Spinal cord (tissue), 10 donors: ENCODE measurements around the gene PHB1. TPM values are rescaled to one million over a fixed set of nuclear protein-coding genes. Genes with fewer than 3 reads are reported as not detected.
A peak's percentile ranks its signal among the peaks of the same experiment; 100 is the strongest.

ENCODE experiments used
- DNase-seq, 6 donors: peaks; one replicate each; pipeline versions ENCODE4 v3.0.0 to v3.0.0-alpha.2; 2013 to 2015; ENCODE audit warnings: low spot score in 6 of 6, low read depth in 4 of 6
- H3K27ac ChIP-seq: one replicate; pipeline ENCODE4 v1.5.1; 2013; ENCODE audit warnings: low read depth, low read length, control low read depth
- H3K27me3 ChIP-seq: one replicate; pipeline ENCODE4 v1.6.1; 2013; ENCODE audit warnings: low read length; ENCODE audit not compliant: control insufficient read depth, insufficient read depth
- H3K36me3 ChIP-seq: one replicate; pipeline ENCODE4 v1.6.1; 2013; ENCODE audit warnings: low read length; ENCODE audit not compliant: control insufficient read depth, insufficient read depth
- H3K4me1 ChIP-seq: one replicate; pipeline ENCODE4 v1.6.1; 2013; ENCODE audit warnings: low read length; ENCODE audit not compliant: control insufficient read depth, insufficient read depth
- H3K4me3 ChIP-seq: one replicate; pipeline ENCODE4 v1.5.1; 2013; ENCODE audit warnings: low read depth, low read length, control low read depth
- H3K9me3 ChIP-seq: one replicate; pipeline ENCODE4 v1.6.1; 2013; ENCODE audit warnings: low read length; ENCODE audit not compliant: control insufficient read depth, insufficient read depth
- WGBS: methylation state at CpG from one replicate; pipeline ENCODE4 v1.1.5; 2013; ENCODE audit warnings: missing lambda C conversion rate; ENCODE audit not compliant: insufficient coverage; 5-methylcytosine and 5-hydroxymethylcytosine counted together
- polyA plus RNA-seq, 2 donors: library from polyadenylated mRNA; unstranded; fragments of 120-200 nt; gene quantifications; one replicate each; pipeline ENCODE4 v1.2.1, GENCODE V29; 2013; ENCODE audit not compliant: insufficient read length in 2 of 2
- total RNA-seq, 2 donors: library from RNA; depleted of rRNA in 1 of 2; stranded (reverse); fragments of 120-200 nt in 1 of 2; fragments of >200 nt in 1 of 2; gene quantifications; one replicate each; pipeline versions ENCODE4 v1.2.3 to v1.2.4, GENCODE V29; 2013 to 2014
- donor health status: healthy.

PHB1 gene
- total and polyA plus RNA-seq, 4 donors = 59.1 to 152 (median 134) TPM

DNA sequence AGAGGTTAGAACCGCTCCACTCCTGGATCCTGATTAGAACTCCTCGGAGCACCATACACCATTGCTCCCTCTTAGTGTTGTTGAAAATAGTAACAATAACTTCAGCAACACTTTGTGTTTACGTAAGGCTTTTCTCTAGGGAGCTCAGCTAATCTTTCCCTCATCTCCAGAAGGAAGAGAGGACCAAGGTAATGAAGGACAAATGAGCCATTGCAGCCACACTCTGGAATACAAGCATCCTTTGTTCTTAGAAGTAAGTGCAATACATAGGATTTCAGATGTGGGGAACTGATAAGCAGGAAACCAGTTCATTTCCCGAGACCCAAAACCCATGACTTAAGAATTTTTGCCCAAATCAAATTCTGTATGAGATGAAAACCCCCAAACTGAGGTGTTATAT is 29.7 kb downstream of the PHB1 start:
- H3K9me3 ChIP-seq = peaks cover 1% of the 10 kb centered on the region
- no peaks in the 10 kb centered on the region for H3K36me3 ChIP-seq
- WGBS = no CpG with 5 or more reads among the region's 4 CpGs
- no peak overlapping the region for H3K4me3 ChIP-seq
- H3K4me1 ChIP-seq = no peaks in the 10 kb centered on the region
- H3K27me3 ChIP-seq = no peaks in the 10 kb centered on the region
- no peak overlapping the region for H3K27ac ChIP-seq
- peak in 1 of 6 donors; percentile 53 for DNase-seq

DNA sequence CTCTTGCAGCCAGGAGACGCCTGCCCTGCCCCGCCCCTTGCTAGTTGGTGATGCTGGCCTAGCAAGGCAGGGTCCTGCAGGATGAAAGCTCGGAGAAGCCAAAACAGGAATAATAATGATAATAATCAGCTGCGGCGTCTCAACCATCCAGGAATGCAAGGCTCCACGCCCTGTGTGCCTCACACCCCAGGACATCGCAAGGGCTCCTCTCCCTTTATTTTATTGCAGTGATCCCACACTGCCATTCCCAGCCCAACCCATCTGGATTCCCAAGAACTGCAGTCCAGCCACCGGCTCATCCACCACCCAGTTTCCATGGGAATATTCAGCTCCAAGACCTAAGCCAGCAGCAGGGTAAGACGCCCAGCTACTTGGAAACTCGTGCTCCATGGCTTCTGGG is 31.6 kb downstream of the PHB1 start:
- Histone ChIP-seq H3K36me3 (no peaks in the 10 kb centered on the region), H3K9me3 (peaks cover 1% of the 10 kb centered on the region), H3K27ac (no peak overlapping the region), H3K4me3 (no peak overlapping the region), H3K27me3 (no peaks in the 10 kb centered on the region), H3K4me1 (no peaks in the 10 kb centered on the region)
- no peak for DNase-seq
- WGBS = 86% methylated on average over 10 of the region's 10 CpGs

DNA sequence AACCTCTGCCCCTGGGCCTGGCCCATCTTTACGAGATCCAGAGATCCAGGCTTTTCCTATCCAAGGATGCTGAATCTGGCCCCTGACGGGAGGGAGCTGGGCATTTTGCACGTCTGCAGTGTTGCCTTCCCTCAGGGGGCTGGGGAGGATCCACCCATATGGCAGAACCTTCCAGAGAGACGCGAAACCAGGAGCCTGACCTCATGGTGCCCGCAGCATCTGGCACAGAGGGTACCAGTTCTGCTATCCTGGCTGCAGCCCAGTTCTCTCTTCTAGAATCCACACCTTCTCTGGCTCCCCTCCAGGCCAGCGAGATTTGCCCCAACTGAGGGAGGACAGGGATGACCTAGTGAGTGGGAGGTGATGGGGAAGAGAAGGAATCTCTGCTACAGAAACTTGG is 32.1 kb downstream of the PHB1 start:
- Histone ChIP-seq H3K9me3 (peaks cover 1% of the 10 kb centered on the region), H3K27me3 (no peaks in the 10 kb centered on the region), H3K4me1 (no peaks in the 10 kb centered on the region), H3K4me3 (no peak overlapping the region), H3K36me3 (no peaks in the 10 kb centered on the region), H3K27ac (no peak overlapping the region)
- 79% methylated on average over 6 of the region's 7 CpGs for WGBS
- no peak for DNase-seq

DNA sequence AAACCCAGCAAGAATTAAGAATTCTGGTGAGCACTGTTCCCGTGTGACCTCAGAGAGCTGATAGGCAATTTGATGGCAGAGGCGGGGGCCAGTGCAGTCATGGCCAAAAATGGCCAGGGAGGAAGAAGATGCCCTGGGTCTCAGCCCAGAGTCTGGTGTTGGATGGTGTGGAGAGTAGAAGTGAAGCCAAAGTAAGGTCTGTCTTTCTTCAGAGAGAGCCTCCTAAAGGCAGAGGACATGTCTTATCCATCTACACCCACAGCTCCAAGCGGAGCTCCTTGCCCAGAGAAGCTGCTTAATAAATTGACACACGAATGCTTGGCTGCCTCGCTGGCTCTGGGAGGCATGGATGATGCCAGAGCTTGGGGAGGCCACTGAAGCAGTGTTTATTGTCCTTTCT is 32.9 kb downstream of the PHB1 start:
- peaks cover 1% of the 10 kb centered on the region for H3K9me3 ChIP-seq
- H3K36me3 ChIP-seq = no peaks in the 10 kb centered on the region
- 85% methylated on average over 5 of the region's 5 CpGs for WGBS
- H3K27ac ChIP-seq = no peak overlapping the region
- no peak for DNase-seq
- H3K4me1 ChIP-seq = no peaks in the 10 kb centered on the region
- H3K27me3 ChIP-seq = no peaks in the 10 kb centered on the region
- H3K4me3 ChIP-seq = no peak overlapping the region

DNA sequence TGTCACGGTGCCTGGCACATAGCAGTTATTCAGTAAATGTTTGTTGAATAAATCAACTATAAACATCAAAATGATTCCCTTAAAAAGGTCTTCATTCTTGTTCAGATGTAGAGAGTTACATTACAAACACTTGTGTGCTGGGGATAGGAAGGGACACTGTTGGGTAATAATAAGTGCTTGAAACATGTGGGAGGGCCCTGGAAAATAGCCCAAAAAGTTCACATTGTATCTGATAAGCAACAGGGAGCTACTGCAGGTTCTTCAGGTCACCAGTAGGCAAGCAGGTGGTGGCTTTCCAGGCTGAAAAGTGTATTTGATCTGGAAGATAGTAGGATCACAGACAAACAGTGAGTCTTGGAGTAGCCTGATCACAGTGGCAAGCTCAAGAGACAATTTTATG is 33.6 kb downstream of the PHB1 start:
- no peak overlapping the region for H3K27ac ChIP-seq
- peaks cover 1% of the 10 kb centered on the region for H3K9me3 ChIP-seq
- H3K4me3 ChIP-seq = no peak overlapping the region
- no peaks in the 10 kb centered on the region for H3K27me3 ChIP-seq
- H3K4me1 ChIP-seq = no peaks in the 10 kb centered on the region
- no peaks in the 10 kb centered on the region for H3K36me3 ChIP-seq
- no peak for DNase-seq
- WGBS = no CpG with 5 or more reads among the region's 1 CpG

DNA sequence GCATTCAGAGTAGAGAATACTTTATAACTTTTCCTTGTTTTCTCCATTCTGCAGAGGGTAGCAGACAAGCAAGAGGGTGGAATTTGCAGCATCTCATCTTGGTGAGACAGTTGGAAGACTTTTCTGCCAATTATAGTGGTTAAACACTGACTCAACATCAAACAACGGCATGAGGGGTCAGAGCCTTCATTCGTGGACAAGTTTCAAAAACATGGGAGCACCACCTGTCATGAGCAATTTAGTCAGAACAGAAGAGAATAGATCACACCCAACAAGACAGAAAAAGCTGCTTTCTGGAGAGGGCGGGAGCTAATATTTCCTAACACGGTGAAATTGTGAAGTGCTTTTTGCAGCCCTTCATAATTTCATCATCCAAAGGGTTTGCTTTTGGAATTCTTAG is 34.8 kb downstream of the PHB1 start:
- Histone ChIP-seq H3K4me3 (no peak overlapping the region), H3K36me3 (no peaks in the 10 kb centered on the region), H3K9me3 (peaks cover 1% of the 10 kb centered on the region), H3K27me3 (no peaks in the 10 kb centered on the region), H3K4me1 (no peaks in the 10 kb centered on the region), H3K27ac (no peak overlapping the region)
- no peak for DNase-seq
- no CpG with 5 or more reads among the region's 4 CpGs for WGBS

DNA sequence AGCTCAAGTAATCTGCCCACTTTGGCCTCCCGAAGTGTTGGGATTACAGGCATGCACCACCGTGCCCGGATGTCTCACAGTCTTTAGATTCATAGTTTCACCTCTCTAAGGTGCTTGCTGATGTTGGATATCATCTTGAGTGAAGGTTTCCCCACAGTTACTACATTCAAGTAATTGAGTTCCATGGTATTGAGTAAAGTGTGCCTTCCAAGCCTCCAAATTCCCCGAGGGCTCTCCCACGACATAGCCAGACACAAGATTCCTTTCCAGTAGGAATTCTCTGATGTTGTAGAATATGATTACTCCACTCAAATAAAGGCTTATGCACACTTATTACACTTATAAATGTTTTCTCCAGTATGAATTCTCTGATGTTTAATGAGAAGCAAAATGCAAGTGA is 36.4 kb downstream of the PHB1 start:
- H3K4me3 ChIP-seq = no peak overlapping the region
- WGBS = no CpG with 5 or more reads among the region's 5 CpGs
- H3K4me1 ChIP-seq = no peaks in the 10 kb centered on the region
- H3K27ac ChIP-seq = no peak overlapping the region
- DNase-seq = no peak
- H3K9me3 ChIP-seq = no peaks in the 10 kb centered on the region
- H3K27me3 ChIP-seq = no peaks in the 10 kb centered on the region
- H3K36me3 ChIP-seq = no peaks in the 10 kb centered on the region

DNA sequence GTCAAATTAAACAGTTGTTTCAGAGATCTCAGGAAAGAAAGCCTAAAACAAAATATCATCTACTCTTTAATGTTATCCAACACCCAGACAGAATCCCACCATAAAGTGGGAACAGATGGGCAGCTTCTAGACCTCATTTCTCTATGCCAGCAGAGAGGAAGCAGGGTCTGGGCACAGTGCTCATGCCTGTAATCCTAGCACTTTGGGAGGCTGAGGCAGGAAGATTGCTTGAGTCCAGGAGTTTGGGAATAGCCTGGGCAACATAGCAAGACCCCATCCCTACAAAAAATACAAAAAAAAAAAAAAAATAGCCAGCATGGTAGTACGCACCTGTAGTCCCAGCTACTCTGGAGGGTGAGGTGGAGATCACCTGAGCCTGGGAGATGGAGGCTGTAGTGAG is 39.1 kb downstream of the PHB1 start:
- H3K9me3 ChIP-seq = no peaks in the 10 kb centered on the region
- no peaks in the 10 kb centered on the region for H3K4me1 ChIP-seq
- H3K27ac ChIP-seq = no peak overlapping the region
- H3K4me3 ChIP-seq = no peak overlapping the region
- no CpG with 5 or more reads among the region's 1 CpG for WGBS
- no peaks in the 10 kb centered on the region for H3K27me3 ChIP-seq
- DNase-seq = no peak
- no peaks in the 10 kb centered on the region for H3K36me3 ChIP-seq

DNA sequence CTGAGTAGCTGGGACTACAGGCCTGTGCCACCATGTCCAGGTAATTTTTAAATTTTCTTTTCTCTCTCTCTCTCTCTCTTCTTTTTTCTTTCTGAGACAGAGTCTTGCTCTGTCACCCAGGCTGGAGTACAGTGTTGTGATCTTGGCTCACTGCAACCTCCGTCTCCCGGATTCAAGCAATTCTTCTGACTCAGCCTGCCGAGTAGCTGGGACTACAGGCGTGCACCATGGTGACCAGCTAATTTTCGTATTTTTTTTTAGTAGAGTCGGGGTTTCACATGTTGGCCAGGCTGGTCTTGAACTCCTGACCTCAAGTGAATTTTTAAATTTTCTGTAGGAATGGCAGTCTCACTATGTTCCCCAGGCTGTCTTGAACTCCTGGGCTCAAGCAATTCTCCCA is 41.6 kb downstream of the PHB1 start:
- Histone ChIP-seq H3K4me1 (no peaks in the 10 kb centered on the region), H3K36me3 (no peaks in the 10 kb centered on the region), H3K27ac (no peak overlapping the region), H3K27me3 (no peaks in the 10 kb centered on the region), H3K4me3 (no peak overlapping the region), H3K9me3 (no peaks in the 10 kb centered on the region)
- WGBS = 68% methylated on average over 6 of the region's 6 CpGs
- no peak for DNase-seq

DNA sequence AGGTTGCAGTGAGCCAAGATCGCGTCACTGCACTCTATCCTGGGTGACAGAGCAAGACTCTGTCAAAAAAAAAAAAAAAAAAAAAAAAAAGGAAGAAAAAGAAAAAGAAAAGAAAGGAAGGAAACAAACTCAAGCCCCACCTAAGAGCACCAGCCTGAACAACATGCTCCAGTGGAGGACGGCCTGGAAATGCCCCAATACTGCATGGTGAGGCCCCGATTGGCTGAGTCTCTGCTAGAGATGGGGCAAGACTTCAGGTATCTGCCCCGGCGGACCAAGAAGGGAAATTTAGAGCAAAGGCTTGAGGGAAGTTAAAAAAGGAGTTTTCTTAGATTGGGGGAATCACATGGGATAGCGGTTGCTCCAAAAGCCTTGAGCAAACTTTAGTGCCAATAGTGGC is 42.3 kb downstream of the PHB1 start:
- no peak overlapping the region for H3K27ac ChIP-seq
- H3K4me3 ChIP-seq = no peak overlapping the region
- H3K36me3 ChIP-seq = no peaks in the 10 kb centered on the region
- 75% methylated on average over 3 of the region's 7 CpGs for WGBS
- no peak for DNase-seq
- no peaks in the 10 kb centered on the region for H3K27me3 ChIP-seq
- no peaks in the 10 kb centered on the region for H3K9me3 ChIP-seq
- H3K4me1 ChIP-seq = no peaks in the 10 kb centered on the region
